HepG2 (cell line): Measurements from ENCODE around the gene ACACA.

Experiments
- ATF7 ChIP-seq, 2 experiments: fragments of 450-650 bp in 1 of 2; sonication (generic) in 1 of 2; formaldehyde crosslinking in 1 of 2; IDR thresholded peaks; 2 replicates each; pipeline versions ENCODE4 v1.4.0 to v1.6.1; 2016 to 2020; ENCODE audit warnings: antibody characterized with exemption in 1 of 2, mild to moderate bottlenecking in 1 of 2, missing genetic modification reagents in 1 of 2
- BATF2 ChIP-seq: sonication (generic); formaldehyde crosslinking; IDR thresholded peaks from 2 replicates; pipeline ENCODE4 v1.8.0; 2022; ENCODE audit warnings: mild to moderate bottlenecking, missing genetic modification reagents, moderate library complexity
- CTCF ChIP-seq: sonication (generic); formaldehyde crosslinking; IDR thresholded peaks from 2 replicates; pipeline ENCODE4 v1.5.0; 2020; ENCODE audit warnings: mild to moderate bottlenecking, missing genetic modification reagents, moderate library complexity
- DBP ChIP-seq: sonication (generic); formaldehyde crosslinking; IDR thresholded peaks from 2 replicates; pipeline ENCODE4 v1.4.0; 2020; ENCODE audit warnings: missing genetic modification reagents; ENCODE audit errors: not compliant biosample characterization
- HDAC2 ChIP-seq: sonication (generic); formaldehyde crosslinking; IDR thresholded peaks from 2 replicates; pipeline ENCODE4 v1.4.0; 2020; ENCODE audit warnings: missing genetic modification reagents
- IKZF1 ChIP-seq: fragments of 450-650 bp; IDR thresholded peaks from 2 replicates; pipeline ENCODE4 v1.7.1; 2016
- JUNB ChIP-seq: sonication (generic); formaldehyde crosslinking; IDR thresholded peaks from 2 replicates; pipeline ENCODE4 v1.8.0; 2022; ENCODE audit warnings: missing genetic modification reagents, mild to moderate bottlenecking, borderline replicate concordance
- MTF1 ChIP-seq: sonication (generic); formaldehyde crosslinking; IDR thresholded peaks from 2 replicates; pipeline ENCODE4 v1.5.0; 2020; ENCODE audit warnings: missing genetic modification reagents
- MXD1 ChIP-seq: sonication (generic); formaldehyde crosslinking; IDR thresholded peaks from 2 replicates; pipeline ENCODE4 v1.4.0; 2020; ENCODE audit warnings: mild to moderate bottlenecking, missing genetic modification reagents
- POLR2A ChIP-seq, 2 experiments: IDR thresholded peaks; 2 replicates each; pipeline ENCODE4 v1.6.1; 2011; ENCODE audit warnings: low read depth in 2 of 2, low read length in 2 of 2, mild to moderate bottlenecking in 1 of 2, moderate library complexity in 1 of 2; ENCODE audit not compliant: insufficient read depth in 1 of 2
- POLR2AphosphoS5 ChIP-seq: IDR thresholded peaks from 2 replicates; pipeline ENCODE4 v1.6.1; 2012; ENCODE audit warnings: low read depth, low read length
- RBAK ChIP-seq: sonication (generic); formaldehyde crosslinking; IDR thresholded peaks from 2 replicates; pipeline ENCODE4 v1.5.1; 2020; ENCODE audit warnings: mild to moderate bottlenecking, missing genetic modification reagents
- TFAP4 ChIP-seq: sonication (generic); IDR thresholded peaks from 2 replicates; pipeline ENCODE4 v1.6.1; 2016; ENCODE audit warnings: low read depth, borderline replicate concordance
- ZBTB49 ChIP-seq: sonication (generic); formaldehyde crosslinking; IDR thresholded peaks from 2 replicates; pipeline ENCODE4 v1.4.0; 2020; ENCODE audit warnings: missing genetic modification reagents, borderline replicate concordance

GRCh38 chr17:37060928-37061327 is 345.7 kb downstream of the ACACA start:
- TF ChIP-seq MTF1 (CRISPR knock-in tag) (no peak), HDAC2 (CRISPR knock-in tag) (no peak), CTCF (CRISPR knock-in tag) (no peak), DBP (CRISPR knock-in tag) (no peak), MXD1 (CRISPR knock-in tag) (no peak), RBAK (CRISPR knock-in tag) (no peak), IKZF1 (no peak), BATF2 (CRISPR knock-in tag) (no peak), TFAP4 (no peak), ZBTB49 (CRISPR knock-in tag) (no peak), POLR2AphosphoS5 (no peak), ATF7 (IDR thresholded peaks at IDR 0.05) (no peak), ATF7 (CRISPR knock-in tag; IDR thresholded peaks at IDR 0.05) (no peak), JUNB (CRISPR knock-in tag) (no peak), POLR2A (IDR thresholded peaks at IDR 0.05; ENCODE audit: insufficient read depth in 1 of 2, low read depth in 2 of 2, low read length in 2 of 2) (no peak)
